ENCODE data around the gene SMG9. TPM values are rescaled to one million over a fixed set of nuclear protein-coding genes. Genes with fewer than 3 reads are reported as not detected.
"Not testable (repeated sequence)": the region's sequence is repeated elsewhere in the genome, so short reads cannot be mapped to it uniquely, and the experiment has no call there.

Gene SMG9
- polyA plus RNA-seq, 5 donors = 49.8 to 70.9 (median 54.0) TPM

- DNase-seq = no peak
Observed at GRCh38 chr19:43695985-43696704, 58.6 kb downstream of the SMG9 start.

- no peak for DNase-seq
Observed at GRCh38 chr19:43694553-43694952, 60.2 kb downstream of the SMG9 start.

- DNase-seq = no peak
Observed at GRCh38 chr19:43692877-43693276, 61.9 kb downstream of the SMG9 start.

GRCh38 chr19:43692385-43692784 is 62.4 kb downstream of the SMG9 start:
- DNase-seq = no peak

GRCh38 chr19:43691755-43692154 is 63.0 kb downstream of the SMG9 start:
- DNase-seq = no peak

- no peak for DNase-seq
Observed at GRCh38 chr19:43690890-43691289, 63.9 kb downstream of the SMG9 start.

GRCh38 chr19:43690444-43690843 is 64.3 kb downstream of the SMG9 start:
- no peak for DNase-seq

- DNase-seq = no peak
Observed at GRCh38 chr19:43688059-43688701, 66.6 kb downstream of the SMG9 start.

GRCh38 chr19:43687660-43687997 is 67.1 kb downstream of the SMG9 start:
- no peak for DNase-seq

GRCh38 chr19:43684326-43684725 is 70.4 kb downstream of the SMG9 start:
- no peak for DNase-seq

- no peak for DNase-seq
Observed at GRCh38 chr19:43683905-43684304, 70.9 kb downstream of the SMG9 start.

- DNase-seq = no peak
Observed at GRCh38 chr19:43682824-43683661, 71.7 kb downstream of the SMG9 start.

GRCh38 chr19:43682269-43682668 is 72.5 kb downstream of the SMG9 start:
- not testable (repeated sequence) for DNase-seq

GRCh38 chr19:43681821-43682220 is 72.9 kb downstream of the SMG9 start:
- no peak for DNase-seq

- no peak for DNase-seq
Observed at GRCh38 chr19:43678512-43679261, 76.1 kb downstream of the SMG9 start.

Other genes starting within 250 kb of the SMG9 start
- 10 to 100 TPM; 18.2 to 24.1 (median 20.5) TPM for gene ETHE1, start 227.8 kb downstream of the SMG9 start, polyA plus RNA-seq (ENCODE audit: insufficient read depth in 1 of 5, insufficient read length in 5 of 5, low replicate concordance in 1 of 5)
- 1 to 10 TPM; 1.3 to 3.8 (median 2.1) TPM for gene ZNF575, start 221.8 kb downstream of the SMG9 start, polyA plus RNA-seq (ENCODE audit: insufficient read depth in 1 of 5, insufficient read length in 5 of 5, low replicate concordance in 1 of 5)
- gene XRCC1, start 179.4 kb downstream of the SMG9 start, polyA plus RNA-seq (ENCODE audit: insufficient read depth in 1 of 5, insufficient read length in 5 of 5, low replicate concordance in 1 of 5) = 10 to 100 TPM; 50.7 to 61.1 (median 54.6) TPM
- gene PINLYP, start 179.2 kb downstream of the SMG9 start, polyA plus RNA-seq (ENCODE audit: insufficient read depth in 1 of 5, insufficient read length in 5 of 5, low replicate concordance in 1 of 5) = 10 to 100 TPM; 17.1 to 20.5 (median 18.2) TPM
- gene IRGQ, start 158.8 kb downstream of the SMG9 start, polyA plus RNA-seq (ENCODE audit: insufficient read depth in 1 of 5, insufficient read length in 5 of 5, low replicate concordance in 1 of 5) = 10 to 100 TPM; 14.6 to 19.0 (median 16.1) TPM
- 10 to 100 TPM in 3 of 5 donors, 1 to 10 TPM in 2; 10.0 to 14.4 (median 10.6) TPM for gene ZNF576, start 158.4 kb downstream of the SMG9 start, polyA plus RNA-seq (ENCODE audit: insufficient read depth in 1 of 5, insufficient read length in 5 of 5, low replicate concordance in 1 of 5)
- 1 to 10 TPM; 1.6 to 3.0 (median 1.7) TPM for gene SRRM5, start 142.9 kb downstream of the SMG9 start, polyA plus RNA-seq (ENCODE audit: insufficient read depth in 1 of 5, insufficient read length in 5 of 5, low replicate concordance in 1 of 5)
- gene ZNF428, start 135.3 kb downstream of the SMG9 start, polyA plus RNA-seq (ENCODE audit: insufficient read depth in 1 of 5, insufficient read length in 5 of 5, low replicate concordance in 1 of 5) = 100 to 1,000 TPM in 1 of 5 donors, 10 to 100 TPM in 4; 72.1 to 136 (median 77.7) TPM
- 10 to 100 TPM; 17.5 to 25.8 (median 19.2) TPM for gene CADM4, start 115.1 kb downstream of the SMG9 start, polyA plus RNA-seq (ENCODE audit: insufficient read depth in 1 of 5, insufficient read length in 5 of 5, low replicate concordance in 1 of 5)
- gene PLAUR, start 84.8 kb downstream of the SMG9 start, polyA plus RNA-seq (ENCODE audit: insufficient read depth in 1 of 5, insufficient read length in 5 of 5, low replicate concordance in 1 of 5) = 10 to 100 TPM; 13.4 to 19.9 (median 17.2) TPM
- gene IRGC, start 38.9 kb downstream of the SMG9 start, polyA plus RNA-seq (ENCODE audit: insufficient read depth in 1 of 5, insufficient read length in 5 of 5, low replicate concordance in 1 of 5) = not detected
- 1 to 10 TPM; 1.3 to 2.6 (median 1.6) TPM for gene KCNN4, start 26.0 kb upstream of the SMG9 start, polyA plus RNA-seq (ENCODE audit: insufficient read depth in 1 of 5, insufficient read length in 5 of 5, low replicate concordance in 1 of 5)
- under 1 TPM; 0.30 to 0.49 (median 0.40) TPM for gene LYPD5, start 47.5 kb upstream of the SMG9 start, polyA plus RNA-seq (ENCODE audit: insufficient read depth in 1 of 5, insufficient read length in 5 of 5, low replicate concordance in 1 of 5)
- 10 to 100 TPM; 10.0 to 24.2 (median 22.8) TPM for gene ZNF283, start 72.4 kb upstream of the SMG9 start, polyA plus RNA-seq (ENCODE audit: insufficient read depth in 1 of 5, insufficient read length in 5 of 5, low replicate concordance in 1 of 5)
- 10 to 100 TPM; 13.9 to 23.3 (median 20.9) TPM for gene ZNF404, start 129.0 kb upstream of the SMG9 start, polyA plus RNA-seq (ENCODE audit: insufficient read depth in 1 of 5, insufficient read length in 5 of 5, low replicate concordance in 1 of 5)
- 10 to 100 TPM; 23.8 to 36.1 (median 31.1) TPM for gene ZNF45, start 180.3 kb upstream of the SMG9 start, polyA plus RNA-seq (ENCODE audit: insufficient read depth in 1 of 5, insufficient read length in 5 of 5, low replicate concordance in 1 of 5)
- 1 to 10 TPM; 2.8 to 9.4 (median 9.0) TPM for gene ZNF221, start 196.3 kb upstream of the SMG9 start, polyA plus RNA-seq (ENCODE audit: insufficient read depth in 1 of 5, insufficient read length in 5 of 5, low replicate concordance in 1 of 5)
- gene ZNF155, start 229.2 kb upstream of the SMG9 start, polyA plus RNA-seq (ENCODE audit: insufficient read depth in 1 of 5, insufficient read length in 5 of 5, low replicate concordance in 1 of 5) = 10 to 100 TPM; 14.2 to 21.3 (median 17.9) TPM
- 10 to 100 TPM in 1 of 5 donors, 1 to 10 TPM in 4; 7.4 to 10.7 (median 8.8) TPM for gene ZNF230, start 248.0 kb upstream of the SMG9 start, polyA plus RNA-seq (ENCODE audit: insufficient read depth in 1 of 5, insufficient read length in 5 of 5, low replicate concordance in 1 of 5)